Neural cell (in vitro differentiated cells): ENCODE measurements around the gene FRAT2. TPM values are rescaled to one million over a fixed set of nuclear protein-coding genes. Genes with fewer than 3 reads are reported as not detected.

ENCODE experiments used
- H2AFZ ChIP-seq: fragments of 200-600, 300-800 bp; sonication (generic), shearing (Covaris generic); 2 replicates; pipeline ENCODE4 v1.6.0; 2014; ENCODE audit warnings: low read depth, mild to moderate bottlenecking, antibody characterized with exemption, low read length, moderate library complexity
- H3F3A ChIP-seq: fragments of 200-600 bp; shearing (Covaris generic); 2 replicates; pipeline ENCODE4 v1.6.1; 2016; ENCODE audit warnings: mild to moderate bottlenecking, moderate library complexity, mixed read lengths, antibody characterized with exemption, low read length; ENCODE audit not compliant: insufficient read depth, poor library complexity, severe bottlenecking
- H3K27ac ChIP-seq: fragments of 200-600, 300-800 bp; sonication (generic), shearing (Covaris generic); 2 replicates; pipeline ENCODE4 v1.5.1; 2014; ENCODE audit warnings: mild to moderate bottlenecking, low read length, moderate library complexity
- H3K27me3 ChIP-seq: fragments of 300-800, 200-600 bp; sonication (generic), shearing (Covaris generic); 2 replicates; pipeline ENCODE4 v1.6.0; 2014; ENCODE audit warnings: mild to moderate bottlenecking, low read depth, low read length, moderate library complexity; ENCODE audit not compliant: insufficient read depth
- H3K36me3 ChIP-seq: fragments of 300-800, 200-600 bp; sonication (generic), shearing (Covaris generic); 2 replicates; pipeline ENCODE4 v1.5.1; 2014; ENCODE audit warnings: mild to moderate bottlenecking, antibody characterized with exemption, low read length, moderate library complexity; ENCODE audit not compliant: insufficient read depth
- H3K4me2 ChIP-seq: fragments of 300-800, 200-600 bp; sonication (generic), shearing (Covaris generic); 2 replicates; pipeline ENCODE4 v1.6.0; 2014; ENCODE audit warnings: mild to moderate bottlenecking, low read length
- H3K4me3 ChIP-seq: fragments of 300-800, 200-600 bp; sonication (generic), shearing (Covaris generic); 2 replicates; pipeline ENCODE4 v1.5.1; 2014; ENCODE audit warnings: mild to moderate bottlenecking, low read length, moderate library complexity
- H3K79me2 ChIP-seq: fragments of 200-600 bp; shearing (Covaris generic); replicated peaks from 2 replicates; pipeline ENCODE4 v1.6.0; 2014; ENCODE audit warnings: mild to moderate bottlenecking, low read length, moderate library complexity; ENCODE audit not compliant: insufficient read depth
- H3K9ac ChIP-seq: fragments of 300-800, 200-600 bp; sonication (generic), shearing (Covaris generic); 2 replicates; pipeline ENCODE4 v1.6.1; 2016; ENCODE audit warnings: mild to moderate bottlenecking, low read length, mixed read lengths
- H3K9me2 ChIP-seq: fragments of 200-600 bp; shearing (Covaris generic); 2 replicates; pipeline ENCODE4 v1.6.1; 2016; ENCODE audit warnings: mild to moderate bottlenecking, low read length, mixed read lengths; ENCODE audit not compliant: insufficient read depth
- H3K9me3 ChIP-seq: fragments of 200-600, 300-800 bp; sonication (generic), shearing (Covaris generic); 2 replicates; pipeline ENCODE4 v1.6.1; 2016; ENCODE audit warnings: mild to moderate bottlenecking, mixed run types, low read length, moderate library complexity, mixed read lengths
- H4K20me1 ChIP-seq: fragments of 200-600 bp; shearing (Covaris generic); 2 replicates; pipeline ENCODE4 v1.6.1; 2016; ENCODE audit warnings: mild to moderate bottlenecking, mixed run types; ENCODE audit not compliant: insufficient read depth
- EP300 ChIP-seq: fragments of 450-650 bp; conservative IDR thresholded peaks from 2 replicates; pipeline ENCODE4 v1.6.1; 2014; ENCODE audit warnings: antibody characterized with exemption, mild to moderate bottlenecking, moderate library complexity; ENCODE audit not compliant: poor library complexity, severe bottlenecking
- EZH2 ChIP-seq: fragments of 200-600, 300-800 bp; shearing (Covaris generic), sonication (generic); IDR thresholded peaks from 2 replicates; pipeline ENCODE4 v1.6.1; 2014; ENCODE audit warnings: antibody characterized with exemption, low read length, borderline replicate concordance, mild to moderate bottlenecking; ENCODE audit not compliant: insufficient read depth, poor library complexity, severe bottlenecking
- MXI1 ChIP-seq: fragments of 450-650 bp; conservative IDR thresholded peaks from 2 replicates; pipeline ENCODE4 v1.6.1; 2014; ENCODE audit warnings: antibody characterized with exemption, mild to moderate bottlenecking; ENCODE audit not compliant: poor library complexity, severe bottlenecking
- POLR2AphosphoS5 ChIP-seq: IDR thresholded peaks from 2 replicates; pipeline ENCODE4 v1.6.1; 2012
- RAD21 ChIP-seq: fragments of 450-650 bp; conservative IDR thresholded peaks from 2 replicates; pipeline ENCODE4 v1.6.1; 2014; ENCODE audit warnings: antibody characterized with exemption, mild to moderate bottlenecking, moderate library complexity
- SMC3 ChIP-seq: fragments of 450-650 bp; conservative IDR thresholded peaks from 2 replicates; pipeline ENCODE4 v1.6.1; 2014; ENCODE audit warnings: antibody characterized with exemption, mild to moderate bottlenecking, moderate library complexity; ENCODE audit not compliant: poor library complexity
- TAF1 ChIP-seq: IDR thresholded peaks from 2 replicates; pipeline ENCODE4 v1.6.1; 2012; ENCODE audit warnings: low read depth
- polyA plus RNA-seq: library from polyadenylated mRNA; depleted of rRNA; stranded (reverse); fragments of >200 nt; gene quantifications from 2 replicates; pipeline ENCODE4 v1.2.3, GENCODE V29; 2014
- TF ChIP-seq, protein P1 (sequence below): IDR thresholded peaks from 2 replicates; pipeline ENCODE4 v1.6.1; 2012; ENCODE audit warnings: borderline replicate concordance
- TF ChIP-seq, protein P2 (sequence below): fragments of 450-650 bp; IDR thresholded peaks from 2 replicates; pipeline ENCODE4 v1.5.1; 2014; ENCODE audit warnings: antibody characterized with exemption, mild to moderate bottlenecking, moderate library complexity; ENCODE audit not compliant: poor library complexity, severe bottlenecking

Gene FRAT2
- polyA plus RNA-seq, 1 donor from 2014 or later = 18.5 TPM

DNA sequence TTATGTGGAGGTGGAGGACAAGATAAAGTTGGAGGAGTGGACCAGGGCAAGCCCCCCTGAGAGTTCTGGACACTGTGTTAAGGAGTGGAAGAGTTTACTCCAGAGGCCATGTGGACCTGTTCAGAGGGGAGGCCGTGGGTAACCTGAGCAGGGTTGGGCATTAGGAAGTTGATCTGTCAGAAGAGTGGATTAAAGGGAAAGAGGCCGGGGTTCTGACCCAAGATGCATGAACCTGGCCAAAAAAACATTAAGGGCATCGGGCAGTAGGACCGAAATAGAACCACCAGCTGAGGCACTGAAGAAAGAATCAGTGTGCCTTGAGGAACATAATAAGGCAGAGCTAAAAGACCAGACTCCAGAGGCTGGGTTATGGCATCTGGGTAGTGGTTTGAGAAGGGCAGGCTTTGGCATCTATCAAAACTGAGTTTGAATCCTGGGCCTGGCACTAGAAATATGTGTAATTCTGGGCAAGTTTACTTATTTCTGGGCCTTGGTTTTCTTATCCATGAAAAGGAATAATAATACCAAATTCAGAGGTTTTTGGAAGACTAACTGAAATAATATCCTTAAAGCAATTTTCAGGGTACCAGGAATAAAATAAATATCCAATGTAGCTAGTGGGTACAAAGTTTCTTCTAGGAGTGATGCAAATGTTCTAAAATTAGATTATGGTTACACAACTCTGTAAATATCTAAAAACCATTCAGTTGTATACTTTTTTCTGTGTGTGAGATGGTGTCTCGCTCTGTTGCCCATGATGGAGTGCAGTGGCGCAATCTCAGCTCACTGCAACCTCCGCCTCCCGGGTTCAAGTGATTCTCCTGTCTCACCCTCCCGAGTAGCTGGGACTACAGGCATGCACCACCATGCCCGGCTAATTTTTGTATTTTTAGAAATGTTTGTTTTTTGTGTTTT lies 26.4 kb downstream of the FRAT2 start:
- H2AFZ ChIP-seq = no peak overlapping the region
- H3K27me3 ChIP-seq = no peaks in the 10 kb centered on the region
- no peak overlapping the region for H3K27ac ChIP-seq
- H3K9me2 ChIP-seq = no peaks in the 10 kb centered on the region
- no peaks in the 10 kb centered on the region for H3K79me2 ChIP-seq
- no peaks in the 10 kb centered on the region for H3K36me3 ChIP-seq
- H3F3A ChIP-seq = no peaks in the 10 kb centered on the region
- no peak overlapping the region for H3K4me2 ChIP-seq
- no peaks in the 10 kb centered on the region for H4K20me1 ChIP-seq
- no peaks in the 10 kb centered on the region for H3K9me3 ChIP-seq
- TF ChIP-seq SMC3 (no peak), EP300 (no peak), EZH2 (no peak), POLR2AphosphoS5 (no peak), MXI1 (no peak), RAD21 (no peak), TAF1 (no peak)
- TF ChIP-seq, protein P1, sequence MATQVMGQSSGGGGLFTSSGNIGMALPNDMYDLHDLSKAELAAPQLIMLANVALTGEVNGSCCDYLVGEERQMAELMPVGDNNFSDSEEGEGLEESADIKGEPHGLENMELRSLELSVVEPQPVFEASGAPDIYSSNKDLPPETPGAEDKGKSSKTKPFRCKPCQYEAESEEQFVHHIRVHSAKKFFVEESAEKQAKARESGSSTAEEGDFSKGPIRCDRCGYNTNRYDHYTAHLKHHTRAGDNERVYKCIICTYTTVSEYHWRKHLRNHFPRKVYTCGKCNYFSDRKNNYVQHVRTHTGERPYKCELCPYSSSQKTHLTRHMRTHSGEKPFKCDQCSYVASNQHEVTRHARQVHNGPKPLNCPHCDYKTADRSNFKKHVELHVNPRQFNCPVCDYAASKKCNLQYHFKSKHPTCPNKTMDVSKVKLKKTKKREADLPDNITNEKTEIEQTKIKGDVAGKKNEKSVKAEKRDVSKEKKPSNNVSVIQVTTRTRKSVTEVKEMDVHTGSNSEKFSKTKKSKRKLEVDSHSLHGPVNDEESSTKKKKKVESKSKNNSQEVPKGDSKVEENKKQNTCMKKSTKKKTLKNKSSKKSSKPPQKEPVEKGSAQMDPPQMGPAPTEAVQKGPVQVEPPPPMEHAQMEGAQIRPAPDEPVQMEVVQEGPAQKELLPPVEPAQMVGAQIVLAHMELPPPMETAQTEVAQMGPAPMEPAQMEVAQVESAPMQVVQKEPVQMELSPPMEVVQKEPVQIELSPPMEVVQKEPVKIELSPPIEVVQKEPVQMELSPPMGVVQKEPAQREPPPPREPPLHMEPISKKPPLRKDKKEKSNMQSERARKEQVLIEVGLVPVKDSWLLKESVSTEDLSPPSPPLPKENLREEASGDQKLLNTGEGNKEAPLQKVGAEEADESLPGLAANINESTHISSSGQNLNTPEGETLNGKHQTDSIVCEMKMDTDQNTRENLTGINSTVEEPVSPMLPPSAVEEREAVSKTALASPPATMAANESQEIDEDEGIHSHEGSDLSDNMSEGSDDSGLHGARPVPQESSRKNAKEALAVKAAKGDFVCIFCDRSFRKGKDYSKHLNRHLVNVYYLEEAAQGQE = no peak
- TF ChIP-seq, protein P2, sequence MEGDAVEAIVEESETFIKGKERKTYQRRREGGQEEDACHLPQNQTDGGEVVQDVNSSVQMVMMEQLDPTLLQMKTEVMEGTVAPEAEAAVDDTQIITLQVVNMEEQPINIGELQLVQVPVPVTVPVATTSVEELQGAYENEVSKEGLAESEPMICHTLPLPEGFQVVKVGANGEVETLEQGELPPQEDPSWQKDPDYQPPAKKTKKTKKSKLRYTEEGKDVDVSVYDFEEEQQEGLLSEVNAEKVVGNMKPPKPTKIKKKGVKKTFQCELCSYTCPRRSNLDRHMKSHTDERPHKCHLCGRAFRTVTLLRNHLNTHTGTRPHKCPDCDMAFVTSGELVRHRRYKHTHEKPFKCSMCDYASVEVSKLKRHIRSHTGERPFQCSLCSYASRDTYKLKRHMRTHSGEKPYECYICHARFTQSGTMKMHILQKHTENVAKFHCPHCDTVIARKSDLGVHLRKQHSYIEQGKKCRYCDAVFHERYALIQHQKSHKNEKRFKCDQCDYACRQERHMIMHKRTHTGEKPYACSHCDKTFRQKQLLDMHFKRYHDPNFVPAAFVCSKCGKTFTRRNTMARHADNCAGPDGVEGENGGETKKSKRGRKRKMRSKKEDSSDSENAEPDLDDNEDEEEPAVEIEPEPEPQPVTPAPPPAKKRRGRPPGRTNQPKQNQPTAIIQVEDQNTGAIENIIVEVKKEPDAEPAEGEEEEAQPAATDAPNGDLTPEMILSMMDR = no peak
- no peak overlapping the region for H3K9ac ChIP-seq
- H3K4me3 ChIP-seq = no peak overlapping the region

DNA sequence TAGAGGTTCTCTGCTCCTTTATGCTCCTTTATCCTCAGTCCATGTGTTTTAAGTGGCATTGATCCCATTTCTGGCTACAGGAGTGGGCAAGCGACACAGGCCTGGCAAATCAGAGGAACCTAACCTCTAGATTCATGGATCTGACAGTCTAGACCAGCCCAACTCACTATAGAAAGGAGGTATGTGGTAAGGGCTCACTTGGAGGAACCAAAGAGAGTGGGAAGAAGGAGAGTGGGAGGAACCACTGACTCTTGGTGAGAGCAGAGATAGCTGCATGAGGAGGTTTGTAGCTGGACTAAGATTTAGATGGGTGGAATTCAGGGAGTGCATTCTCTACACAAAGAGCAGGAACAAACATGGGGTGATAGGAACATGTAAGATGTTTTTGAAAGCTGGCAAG lies 27.1 kb downstream of the FRAT2 start:
- H3K79me2 ChIP-seq = no peaks in the 10 kb centered on the region
- no peak overlapping the region for H3K4me2 ChIP-seq
- no peak overlapping the region for H3K4me3 ChIP-seq
- H3K36me3 ChIP-seq = no peaks in the 10 kb centered on the region
- no peak overlapping the region for H2AFZ ChIP-seq
- no peaks in the 10 kb centered on the region for H3K9me3 ChIP-seq
- H3K9ac ChIP-seq = no peak overlapping the region
- no peaks in the 10 kb centered on the region for H3K9me2 ChIP-seq
- H3K27ac ChIP-seq = no peak overlapping the region
- H3F3A ChIP-seq = no peaks in the 10 kb centered on the region
- H4K20me1 ChIP-seq = no peaks in the 10 kb centered on the region
- no peaks in the 10 kb centered on the region for H3K27me3 ChIP-seq
- TF ChIP-seq SMC3 (no peak), EP300 (no peak), TAF1 (no peak), EZH2 (no peak), MXI1 (no peak), POLR2AphosphoS5 (no peak), RAD21 (no peak)
- TF ChIP-seq, protein P1 = no peak
- TF ChIP-seq, protein P2 = no peak
